Keratinocyte (primary cell): ENCODE results near the gene C17orf113. TPM values are rescaled to one million over a fixed set of nuclear protein-coding genes. Genes with fewer than 3 reads are reported as not detected.
A peak's percentile ranks its signal among the peaks of the same experiment; 100 is the strongest.
"Not testable (repeated sequence)": the region's sequence is repeated elsewhere in the genome, so short reads cannot be mapped to it uniquely, and the experiment has no call there.

Experiments
- DNase-seq: peaks from one replicate; pipeline ENCODE4 v3.0.0-alpha.2; 2011; ENCODE audit warnings: low read depth, missing footprints, low spot score
- FAIRE-seq: peaks from 2 replicates; lab custom pipeline; 2011; peaks lifted over from hg19 to GRCh38; lab: Jason Lieb, UNC
- H2AFZ ChIP-seq: 2 replicates; pipeline ENCODE4 v1.6.0; 2012; ENCODE audit warnings: low read length, control low read depth, inconsistent platforms; ENCODE audit not compliant: control insufficient read depth
- H3K27ac ChIP-seq: 2 replicates; pipeline ENCODE4 v1.5.1; 2011; ENCODE audit warnings: low read length; ENCODE audit not compliant: control insufficient read depth, insufficient read depth
- H3K27me3 ChIP-seq: 3 replicates; pipeline ENCODE4 v1.6.0; 2011; ENCODE audit warnings: low read length; ENCODE audit not compliant: control insufficient read depth, insufficient read depth; ENCODE audit errors: extremely low read depth
- H3K36me3 ChIP-seq, 2 experiments: 2 replicates in 1 of 2; 3 replicates in 1 of 2; pipeline ENCODE4 v1.5.1; 2011; ENCODE audit warnings: low read length in 2 of 2, mild to moderate bottlenecking in 1 of 2; ENCODE audit not compliant: control insufficient read depth in 2 of 2, insufficient read depth in 2 of 2; ENCODE audit errors: extremely low read depth in 1 of 2
- H3K4me1 ChIP-seq: 3 replicates; pipeline ENCODE4 v1.5.1; 2011; ENCODE audit warnings: low read length; ENCODE audit not compliant: control insufficient read depth, insufficient read depth; ENCODE audit errors: extremely low read depth
- H3K4me2 ChIP-seq: 3 replicates; pipeline ENCODE4 v1.6.0; 2011; ENCODE audit warnings: low read depth, low read length; ENCODE audit not compliant: control insufficient read depth, insufficient read depth; ENCODE audit errors: extremely low read depth
- H3K4me3 ChIP-seq, 3 experiments: fragments of 200-600 bp in 1 of 3; sonication (generic) in 1 of 3; 2 replicates in 2 of 3; 3 replicates in 1 of 3; pipeline ENCODE4 v1.5.1; 2011 to 2016; ENCODE audit warnings: low read length in 3 of 3, mild to moderate bottlenecking in 3 of 3, control low read depth in 2 of 3, inconsistent platforms in 1 of 3, low read depth in 1 of 3, mixed read lengths in 1 of 3, mixed run types in 1 of 3, moderate library complexity in 1 of 3; ENCODE audit not compliant: control insufficient read depth in 2 of 3, insufficient read depth in 2 of 3; ENCODE audit errors: extremely low read depth in 1 of 3
- H3K79me2 ChIP-seq: 2 replicates; pipeline ENCODE4 v1.6.0; 2012; ENCODE audit warnings: low read length; ENCODE audit not compliant: control insufficient read depth, insufficient read depth
- H3K9ac ChIP-seq: 3 replicates; pipeline ENCODE4 v1.6.0; 2011; ENCODE audit warnings: low read length; ENCODE audit not compliant: control insufficient read depth, insufficient read depth; ENCODE audit errors: extremely low read depth
- H3K9me1 ChIP-seq: 3 replicates; pipeline ENCODE4 v1.6.0; 2011; ENCODE audit warnings: low read length; ENCODE audit not compliant: control insufficient read depth, insufficient read depth; ENCODE audit errors: extremely low read depth
- H3K9me3 ChIP-seq: 2 replicates; pipeline ENCODE4 v1.5.1; 2012; ENCODE audit warnings: low read depth, low read length; ENCODE audit not compliant: control insufficient read depth
- H4K20me1 ChIP-seq: 3 replicates; pipeline ENCODE4 v1.6.0; 2011; ENCODE audit warnings: low read length; ENCODE audit not compliant: control insufficient read depth, insufficient read depth; ENCODE audit errors: extremely low read depth
- CTCF ChIP-seq, 3 experiments: IDR thresholded peaks in 1 of 3; conservative IDR thresholded peaks in 1 of 3; optimal IDR thresholded peaks in 1 of 3; 2 replicates in 2 of 3; 3 replicates in 1 of 3; pipeline versions ENCODE3 to v1.5.1; 2011; ENCODE audit warnings: low read length in 3 of 3, mild to moderate bottlenecking in 3 of 3, moderate library complexity in 2 of 3, control low read depth in 1 of 3, inconsistent platforms in 1 of 3; ENCODE audit not compliant: insufficient read depth in 2 of 3; ENCODE audit errors: extremely low read depth in 1 of 3
- EZH2 ChIP-seq: IDR thresholded peaks from one replicate; pipeline ENCODE4 v1.6.1; 2012; ENCODE audit warnings: inconsistent platforms, mild to moderate bottlenecking, low read length, moderate library complexity
- dilution Hi-C: fragments of 300-500 bp; cut with MboI; formaldehyde crosslinking; loops from one replicate; pipeline ENCODE4 v1.7.0; 2020; ENCODE audit warnings: low sequenced_read_pairs; ENCODE audit not compliant: extremely low pct_ligation_motif_present
- polyA plus RNA-seq, 5 experiments: library from polyadenylated mRNA; depleted of rRNA in 3 of 5; stranded (reverse) in 3 of 5; stranded (forward) in 1 of 5; unstranded in 1 of 5; fragments of >200 nt; gene quantifications; 1 replicate in 1 of 5; 2 replicates in 3 of 5; 3 replicates in 1 of 5; pipeline versions ENCODE4 v1.2.1 to v1.2.3, GENCODE V29; 2011 to 2012; ENCODE audit warnings: missing spikeins in 2 of 5, low read depth in 1 of 5, low replicate concordance in 1 of 5

Gene C17orf113
- polyA plus RNA-seq, 1 donor (not counting 4 experiments of a cell fraction or from before 2014, with no cell fraction given): 0.12 TPM

- Histone ChIP-seq H3K4me3 (peak within 1 kb of the TSS; percentile 69 to 94 (median 82)), H3K9ac (peak within 1 kb of the TSS; percentile 95), H4K20me1 (no peaks in the 10 kb centered on the region), H3K4me2 (peak within 1 kb of the TSS; percentile 89), H3K4me1 (peaks cover 27% of the 10 kb centered on the region), H3K9me1 (no peaks in the 10 kb centered on the region), H2AFZ (peak within 1 kb of the TSS; percentile 93), H3K79me2 (peaks cover 67% of the 10 kb centered on the region), H3K36me3 (peaks cover 0 to 13% of the 10 kb centered on the region in 2 experiments), H3K9me3 (no peaks in the 10 kb centered on the region), H3K27me3 (no peaks in the 10 kb centered on the region), H3K27ac (peak within 1 kb of the TSS; percentile 82)
- dilution Hi-C loops: no loop called here
- DNase-seq: no peak
- FAIRE-seq: no peak
- TF ChIP-seq CTCF (optimal IDR thresholded peaks at IDR 0.05 in 1 of 3, IDR thresholded peaks at IDR 0.05 in 1 of 3, conservative IDR thresholded peaks at IDR 0.05 in 1 of 3; ENCODE audit: extremely low read depth in 1 of 3, insufficient read depth in 2 of 3, low read length in 3 of 3) (peak in 1 of 3 experiments; percentile 22), EZH2 (no peak)
Measured at GRCh38 chr17:42016941-42017865, 33.2 kb downstream of the C17orf113 start, which contains the start of gene DNAJC7. TSS of gene DNAJC7 (minus strand) at chr17:42017439. CDS start at chr17:42017416, 23 bp downstream.

GRCh38 chr17:42016411-42016831, 34.0 kb downstream of the C17orf113 start:
- Histone ChIP-seq H3K4me1 (peaks cover 33% of the 10 kb centered on the region), H3K27ac (peak overlapping the region; percentile 82), H3K9me3 (no peaks in the 10 kb centered on the region), H4K20me1 (no peaks in the 10 kb centered on the region), H3K79me2 (peaks cover 71% of the 10 kb centered on the region), H3K4me2 (peak overlapping the region; percentile 89), H3K36me3 (peaks cover 0 to 6% of the 10 kb centered on the region in 2 experiments), H3K9ac (peak overlapping the region; percentile 95), H3K4me3 (peak overlapping the region; percentile 69 to 94 (median 82)), H2AFZ (no peak overlapping the region), H3K9me1 (no peaks in the 10 kb centered on the region), H3K27me3 (no peaks in the 10 kb centered on the region)
- TF ChIP-seq CTCF (optimal IDR thresholded peaks at IDR 0.05 in 1 of 3, IDR thresholded peaks at IDR 0.05 in 1 of 3, conservative IDR thresholded peaks at IDR 0.05 in 1 of 3; ENCODE audit: extremely low read depth in 1 of 3, insufficient read depth in 2 of 3, low read length in 3 of 3) (no peak), EZH2 (no peak)
- dilution Hi-C loops: no loop called here
- FAIRE-seq: no peak
- DNase-seq: no peak

GRCh38 chr17:42013740-42014139, 36.7 kb downstream of the C17orf113 start:
- H3K27me3 ChIP-seq, dilution Hi-C loops, H2AFZ ChIP-seq, H3K9me3 ChIP-seq, DNase-seq, H3K9ac ChIP-seq, FAIRE-seq, H3K27ac ChIP-seq, H3K4me2 ChIP-seq, H3K4me3 ChIP-seq, H4K20me1 ChIP-seq, H3K9me1 ChIP-seq: not testable (repeated sequence)
- Histone ChIP-seq H3K79me2 (peaks cover 79% of the 10 kb centered on the region), H3K36me3 (peaks cover 2 to 12% of the 10 kb centered on the region in 2 experiments), H3K4me1 (peaks cover 45% of the 10 kb centered on the region)
